GM20000 (cell line): Measurements from ENCODE around the gene SDC1.

Experiments
- DNase-seq: peaks from one replicate; pipeline ENCODE4 v3.0.0; 2012; ENCODE audit warnings: low spot score
- CTCF ChIP-seq: IDR thresholded peaks from 2 replicates; pipeline ENCODE4 v1.5.1; 2012; ENCODE audit warnings: mild to moderate bottlenecking, control low read depth; ENCODE audit errors: extremely low read depth, missing control alignments

SDC1 gene

DNA sequence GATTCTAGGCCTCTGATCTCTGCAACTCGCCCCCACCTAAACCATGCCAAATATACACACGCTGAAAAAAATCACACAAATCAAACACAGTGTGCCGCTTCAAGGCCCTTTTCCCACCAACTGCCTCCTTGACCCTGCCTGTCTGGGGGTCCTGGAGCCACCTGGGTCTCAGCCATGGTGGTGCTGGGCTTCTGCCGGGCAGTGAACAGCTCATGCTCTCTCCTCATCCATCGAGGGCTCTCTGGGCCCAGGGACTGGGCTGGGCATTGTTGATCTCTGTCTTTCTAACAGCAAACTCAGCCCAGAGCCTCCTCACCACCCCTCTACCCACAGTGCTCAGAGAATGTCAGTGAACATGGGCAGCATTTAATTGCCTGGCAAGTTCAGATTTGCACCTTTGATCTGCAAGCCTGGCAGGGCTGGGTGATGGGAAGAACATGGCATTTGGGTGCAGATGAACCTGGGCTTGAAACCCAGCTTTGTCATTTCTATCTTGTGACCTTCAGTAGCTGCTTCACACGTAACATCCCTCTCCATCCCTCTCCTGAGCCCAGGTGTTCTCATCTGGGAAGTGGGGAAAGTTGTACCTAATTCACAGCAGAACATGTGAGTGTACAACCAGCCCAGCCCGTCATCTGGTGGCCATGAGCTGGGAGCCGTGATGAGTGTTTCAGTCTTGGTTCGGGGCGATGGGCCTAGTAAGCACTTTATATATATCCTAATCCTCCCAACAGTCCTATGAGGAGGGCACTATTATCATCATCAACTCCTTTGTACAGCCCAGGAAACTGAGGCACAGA lies 46.1 kb downstream of the SDC1 start:
- TF ChIP-seq CTCF: no peak
- no peak for DNase-seq

- TF ChIP-seq CTCF: no peak
- DNase-seq: no peak
These were observed 46.7 kb downstream of the SDC1 start for GRCh38 chr2:20178249-20178607.

GRCh38 chr2:20177556-20178248 lies 47.2 kb downstream of the SDC1 start:
- no peak for TF ChIP-seq CTCF
- no peak for DNase-seq

DNA sequence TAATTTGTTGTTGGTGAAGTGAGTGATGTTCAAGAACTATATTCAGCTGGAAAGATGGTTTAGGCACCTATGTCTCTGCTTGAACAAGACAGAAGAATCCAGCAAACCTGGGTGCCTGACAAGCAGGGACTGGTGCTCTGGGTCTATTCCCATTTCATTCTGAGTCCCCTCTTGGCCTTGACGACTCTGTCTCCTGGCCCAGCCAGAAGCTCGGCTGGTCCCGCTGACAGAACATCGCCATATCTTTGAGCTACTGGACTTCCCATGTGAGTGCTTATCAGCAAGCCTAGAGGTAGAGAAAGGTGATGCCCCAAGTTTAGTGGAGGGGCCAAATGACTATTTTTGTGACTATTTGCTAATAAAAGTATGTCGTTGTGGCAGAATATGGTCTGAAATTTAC lies 48.2 kb downstream of the SDC1 start:
- no peak for DNase-seq
- TF ChIP-seq CTCF: no peak

DNA sequence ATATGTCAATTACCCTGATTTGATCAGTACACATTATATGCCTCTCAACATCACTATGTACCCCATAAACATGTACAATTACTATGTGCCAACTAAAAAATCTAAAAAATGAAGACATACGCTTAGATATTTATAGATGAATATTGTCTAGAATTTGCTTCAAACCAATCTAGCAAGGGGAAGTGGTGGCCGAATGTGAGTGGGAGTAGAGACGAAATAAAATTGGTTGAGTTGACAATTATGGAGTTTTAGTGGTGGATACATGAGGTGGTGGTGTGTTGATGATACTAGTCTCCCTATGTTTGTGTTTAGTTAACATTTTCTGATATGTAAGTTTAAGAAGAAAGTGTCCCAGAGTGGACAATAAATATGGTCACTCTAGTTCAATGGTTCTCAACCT lies 49.0 kb downstream of the SDC1 start:
- DNase-seq: no peak
- TF ChIP-seq CTCF: no peak

- TF ChIP-seq CTCF: no peak
- DNase-seq: no peak
These were observed 49.7 kb downstream of the SDC1 start for GRCh38 chr2:20175267-20175666.

DNA sequence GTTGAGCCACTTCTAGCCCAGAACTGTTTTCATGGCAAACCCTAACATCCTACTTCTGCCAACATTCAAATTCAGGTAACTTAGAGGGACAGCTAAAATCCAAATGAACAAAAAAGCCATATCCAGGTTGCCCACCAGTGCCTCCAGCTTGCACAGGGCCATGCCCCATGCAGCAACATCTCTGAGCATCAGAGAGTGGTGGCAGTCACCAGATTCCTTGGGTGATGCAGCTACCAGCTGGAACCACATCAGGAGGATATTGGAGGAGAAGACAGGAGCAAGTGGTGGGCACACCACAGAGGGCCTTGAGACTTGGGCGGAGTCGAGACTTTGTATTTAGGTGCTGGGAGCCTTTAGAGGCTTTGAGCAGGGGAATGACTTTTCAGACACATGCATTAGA lies 50.5 kb downstream of the SDC1 start:
- no peak for TF ChIP-seq CTCF
- no peak for DNase-seq
